ENCODE data around the gene FTH1.
A peak's percentile ranks its signal among the peaks of the same experiment; 100 is the strongest.
"Not testable (repeated sequence)": the region's sequence is repeated elsewhere in the genome, so short reads cannot be mapped to it uniquely, and the experiment has no call there.

Gene FTH1

DNA sequence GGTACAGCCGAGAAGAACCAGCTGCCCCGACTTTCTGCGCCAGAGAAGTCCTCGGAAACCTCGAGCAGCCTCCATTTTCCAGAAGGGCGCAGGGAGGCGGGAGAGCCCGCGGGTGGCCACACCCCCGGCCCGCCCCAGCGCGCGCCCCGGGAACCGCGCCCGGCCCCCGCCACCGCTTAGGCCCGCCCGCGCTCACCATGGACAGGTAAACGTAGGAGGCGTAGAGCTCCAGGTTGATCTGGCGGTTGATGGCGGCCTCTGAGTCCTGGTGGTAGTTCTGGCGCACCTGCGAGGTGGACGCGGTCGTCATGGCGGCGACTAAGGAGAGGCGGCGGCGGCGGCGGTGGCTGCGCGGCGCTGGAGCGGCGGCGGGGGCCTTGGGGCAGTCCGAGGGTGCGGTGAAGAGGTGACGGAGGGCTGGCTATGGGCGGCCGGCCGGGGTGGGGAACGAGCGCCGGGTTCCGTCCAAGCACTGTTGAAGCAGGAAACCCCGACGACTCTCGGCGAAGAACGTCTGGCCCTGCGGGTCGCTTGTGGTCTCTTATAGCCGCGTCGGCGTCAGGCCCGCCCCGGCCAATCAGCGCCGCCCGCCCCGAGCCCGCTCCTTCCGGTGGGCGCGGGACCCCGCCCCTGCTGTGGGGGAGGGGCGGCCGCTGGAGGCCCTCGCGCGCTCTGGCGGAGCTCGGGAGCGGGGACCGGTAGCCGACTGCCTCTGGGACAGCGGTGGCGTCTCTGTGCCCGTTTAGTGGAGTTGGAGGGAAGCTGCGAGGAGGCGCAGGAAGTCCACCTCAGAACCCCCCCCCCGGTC, at the start of gene FTH1:
Gene FTH1 (minus strand): TSS at position 519 of the 808 bp plus-strand sequence. CDS start 209 bp downstream, at position 310.
- peak; percentile 94 for DNase-seq

DNA sequence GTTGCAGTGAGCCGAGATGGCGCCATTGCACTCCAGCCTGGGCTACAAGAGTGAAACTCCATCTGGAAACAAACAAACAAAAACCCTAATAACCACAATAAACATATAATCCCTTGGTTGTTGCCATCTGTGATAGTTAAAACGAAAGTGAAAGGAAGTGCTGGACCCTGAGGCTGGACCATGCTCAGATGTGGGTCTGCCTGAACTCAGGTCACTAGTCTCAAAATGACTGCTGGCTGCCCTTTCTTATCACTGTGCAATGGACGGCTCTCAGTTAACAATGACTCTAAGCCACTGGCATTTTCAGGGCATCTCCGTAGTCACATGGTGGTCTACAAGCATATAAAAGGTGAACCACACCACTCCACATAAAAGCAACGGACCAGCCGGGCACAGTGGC, 48.2 kb upstream of the FTH1 start:
- DNase-seq = no peak

DNA sequence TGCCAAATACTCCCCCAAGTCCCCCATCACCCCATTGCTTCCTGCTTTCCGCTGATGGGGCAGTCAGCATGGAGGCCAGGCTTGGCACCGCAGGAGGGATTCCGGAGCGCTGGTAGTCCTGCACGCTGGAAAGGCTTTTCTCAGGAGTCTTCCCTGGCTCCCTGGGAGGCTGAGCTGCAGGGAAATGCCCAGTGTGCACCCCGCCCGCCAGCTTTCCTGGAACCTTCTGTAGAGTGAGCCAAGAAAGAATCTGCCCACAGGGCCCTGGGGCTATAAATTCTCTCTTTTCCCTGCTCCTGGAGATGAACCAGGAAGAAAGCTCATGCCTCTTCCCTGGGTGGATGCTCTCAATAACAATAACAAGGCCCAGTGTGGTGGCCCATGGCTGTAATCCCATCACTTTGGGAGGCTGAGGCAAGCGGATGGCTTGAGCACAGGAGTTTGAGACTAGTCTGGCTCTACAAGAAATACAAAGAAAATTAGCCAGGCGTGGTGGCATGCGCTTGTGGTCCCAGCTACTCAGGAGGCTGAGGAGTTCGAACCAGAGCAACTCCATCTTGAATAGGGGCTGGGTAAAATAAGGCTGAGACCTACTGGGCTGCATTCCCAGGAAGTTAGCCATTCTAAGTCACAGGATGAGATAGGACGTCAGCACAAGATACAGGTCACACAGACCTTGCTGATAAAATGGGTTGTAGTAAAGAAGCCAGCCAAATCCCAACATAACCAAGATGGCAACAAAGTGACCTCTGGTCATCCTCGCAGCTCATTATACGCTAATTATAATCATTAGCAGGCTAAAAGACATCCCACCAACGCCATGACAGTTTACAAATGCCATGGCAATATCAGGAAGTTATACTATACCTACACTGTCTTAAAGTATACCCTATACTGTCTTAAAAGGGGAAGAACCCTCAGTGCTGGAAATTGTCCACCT, 46.4 kb upstream of the FTH1 start:
- no peak for DNase-seq

- DNase-seq = no peak
These were observed 45.5 kb upstream of the FTH1 start for GRCh38 chr11:62012832-62013461.

DNA sequence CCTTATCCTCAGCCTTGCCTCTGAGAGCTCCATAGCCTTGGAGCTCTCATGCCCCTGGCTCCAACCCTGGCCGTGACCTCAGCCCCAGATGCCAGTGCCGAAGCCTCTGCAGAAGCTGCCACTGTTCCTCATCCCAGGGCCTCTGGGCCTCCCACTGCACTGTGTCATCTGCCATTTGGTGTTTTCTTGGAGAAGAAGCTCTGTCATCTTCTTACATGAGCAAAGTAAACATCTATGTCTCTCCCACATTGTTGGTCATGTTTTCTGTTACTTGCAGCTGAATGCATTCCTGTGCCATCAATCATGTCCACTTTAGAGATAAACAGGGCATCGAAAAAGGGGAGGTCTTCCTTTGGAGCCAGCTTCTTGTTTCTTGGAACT, 45.0 kb upstream of the FTH1 start:
- DNase-seq = no peak

GRCh38 chr11:62011881-62012280, 44.4 kb upstream of the FTH1 start:
- DNase-seq = no peak

DNA sequence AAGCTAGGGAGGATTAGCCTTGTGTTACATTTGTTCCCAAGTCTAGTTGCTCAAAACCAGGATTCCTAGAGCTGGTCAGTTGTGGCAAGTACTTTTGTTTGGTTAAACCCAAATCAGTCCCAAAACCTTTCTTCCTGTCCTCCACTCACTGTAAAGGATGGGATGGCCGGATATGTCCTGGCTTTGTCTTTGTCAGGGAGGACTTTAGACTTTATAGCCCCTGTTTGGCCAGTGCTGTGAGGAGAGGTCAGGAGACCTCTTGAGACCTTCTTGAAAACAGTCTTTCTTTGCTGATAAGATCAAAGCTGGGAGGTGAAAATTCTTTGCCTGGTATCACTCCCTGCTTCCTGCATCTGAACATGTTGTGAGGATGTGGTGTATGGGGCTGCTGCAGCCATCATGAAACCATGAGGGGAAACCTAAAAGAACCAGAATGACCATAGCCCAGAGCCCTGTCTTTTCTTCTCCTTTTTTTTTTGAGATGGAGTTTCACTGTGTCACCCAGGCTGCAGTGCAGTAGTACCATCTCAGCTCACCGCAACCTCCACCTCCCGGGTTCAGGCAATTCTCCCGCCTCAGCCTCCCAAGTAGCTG, 43.6 kb upstream of the FTH1 start:
- DNase-seq = no peak

GRCh38 chr11:62008193-62008592, 40.8 kb upstream of the FTH1 start:
- no peak for DNase-seq

DNA sequence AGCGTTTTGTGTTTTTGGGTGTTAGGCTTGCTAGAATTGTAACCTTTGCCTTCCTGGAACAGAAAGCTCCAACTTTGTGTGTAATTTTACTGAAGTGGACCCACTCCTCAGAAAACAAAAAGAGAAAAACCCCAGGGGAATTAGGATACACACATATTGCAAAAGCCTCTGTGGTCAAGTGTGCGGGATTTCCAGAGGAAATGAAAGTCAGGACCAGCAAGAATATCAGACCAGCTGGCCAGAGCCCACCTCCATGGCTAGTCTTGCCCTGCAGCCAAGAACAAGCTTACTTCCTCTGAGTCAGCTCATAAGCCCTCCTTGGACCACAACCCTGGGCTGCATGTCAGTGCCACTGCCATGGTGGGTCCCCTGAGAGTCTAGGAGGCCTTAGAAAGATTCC, 37.0 kb upstream of the FTH1 start:
- DNase-seq = peak; percentile 35

DNA sequence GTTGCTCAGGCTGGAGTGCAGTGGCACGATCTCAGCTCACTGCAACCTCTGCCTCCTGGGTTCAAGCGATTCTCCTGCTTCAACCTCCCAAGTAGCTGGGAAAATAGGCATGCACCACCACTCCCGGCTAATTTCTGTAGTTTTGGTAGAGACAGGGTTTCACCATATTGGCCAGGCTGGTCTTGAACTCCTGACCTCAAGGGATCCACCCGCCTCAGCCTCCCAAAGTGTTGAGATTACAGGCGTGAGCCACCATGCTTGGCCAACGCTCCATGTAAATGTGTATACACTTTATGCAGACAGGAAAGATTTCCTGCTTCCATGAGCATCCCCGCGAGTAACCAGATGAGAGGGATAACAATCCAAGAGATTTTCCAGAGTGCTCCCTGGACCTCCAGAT, 34.8 kb upstream of the FTH1 start:
- DNase-seq = not testable (repeated sequence)

DNA sequence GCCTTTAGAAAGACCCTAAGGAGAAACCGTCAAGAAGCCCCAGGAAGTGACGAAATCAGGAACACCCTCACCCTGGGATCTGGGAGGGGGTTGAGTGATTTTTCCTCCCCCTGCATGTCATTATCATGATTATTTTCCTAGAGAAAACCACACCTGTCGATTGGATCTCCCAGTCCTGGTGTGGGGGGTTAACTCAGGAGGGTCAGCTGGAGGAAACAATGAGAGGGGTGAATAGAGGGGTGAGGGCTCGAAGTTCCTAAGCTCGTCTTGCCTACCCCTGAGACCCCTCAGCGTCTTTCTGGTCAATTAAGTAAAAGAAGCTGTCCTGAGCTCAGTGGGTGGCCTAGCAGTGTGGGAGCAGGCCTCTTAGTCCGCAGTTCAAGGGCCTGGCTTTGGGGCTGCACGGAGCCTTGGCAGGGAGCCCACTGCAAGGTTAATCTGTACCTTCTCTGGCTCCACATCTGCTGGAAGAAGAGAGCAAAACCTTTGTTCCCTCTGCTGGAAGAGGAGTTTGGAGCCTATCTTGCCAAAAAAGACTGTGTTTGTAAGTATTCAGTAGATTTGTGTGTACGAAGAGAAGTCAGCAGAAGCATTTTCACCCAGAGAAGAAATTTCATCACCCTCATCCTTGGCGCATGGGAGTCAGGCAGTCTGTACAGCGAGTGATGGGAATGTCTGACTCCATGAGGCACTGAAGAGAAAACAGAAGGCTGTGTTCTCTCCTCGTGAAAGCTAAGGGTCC, 34.2 kb upstream of the FTH1 start:
- DNase-seq = no peak

DNA sequence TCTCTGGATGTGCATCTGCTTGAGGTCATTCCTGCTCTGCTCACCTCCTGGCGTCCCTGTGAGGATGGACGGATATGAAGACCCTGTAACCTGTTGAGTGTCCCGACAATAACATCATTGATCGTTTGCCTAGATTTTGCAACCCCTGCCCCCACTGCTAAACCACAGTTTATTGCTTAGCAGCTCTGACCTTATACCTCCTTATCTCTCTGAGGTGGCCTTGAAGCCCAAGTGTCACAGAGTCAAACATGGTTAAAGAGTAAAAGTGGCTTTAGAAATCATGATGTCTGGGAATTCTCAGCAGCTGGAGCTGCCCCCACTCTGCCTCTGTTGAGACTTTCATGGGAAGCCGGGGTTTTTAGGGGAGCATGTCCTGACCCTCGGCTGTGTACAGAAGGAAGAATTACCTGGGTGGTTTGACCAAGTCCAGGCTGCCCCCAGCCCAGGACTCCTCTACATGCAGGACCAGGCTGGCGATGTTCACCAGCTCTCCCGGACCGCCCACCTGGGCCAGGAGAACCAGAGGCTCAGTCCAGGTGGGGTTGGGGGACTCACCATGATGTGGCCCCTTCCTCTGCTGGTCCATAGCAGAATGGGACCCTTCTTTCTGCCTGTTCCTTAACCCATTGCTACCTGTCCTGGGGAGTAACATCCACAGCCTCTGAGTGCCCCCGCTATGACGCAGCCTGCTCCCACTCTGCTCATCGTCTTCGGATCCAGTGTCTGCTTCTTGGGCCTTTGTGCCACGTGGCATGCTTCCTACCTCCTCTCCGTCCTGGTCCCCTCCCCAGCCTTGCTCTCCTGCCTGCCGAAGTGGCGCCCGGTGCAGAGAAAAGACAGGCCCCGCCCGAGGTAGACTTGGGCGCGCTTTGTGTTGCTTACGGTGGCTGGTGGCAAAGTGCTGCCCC, 33.4 kb upstream of the FTH1 start:
- no peak for DNase-seq

DNA sequence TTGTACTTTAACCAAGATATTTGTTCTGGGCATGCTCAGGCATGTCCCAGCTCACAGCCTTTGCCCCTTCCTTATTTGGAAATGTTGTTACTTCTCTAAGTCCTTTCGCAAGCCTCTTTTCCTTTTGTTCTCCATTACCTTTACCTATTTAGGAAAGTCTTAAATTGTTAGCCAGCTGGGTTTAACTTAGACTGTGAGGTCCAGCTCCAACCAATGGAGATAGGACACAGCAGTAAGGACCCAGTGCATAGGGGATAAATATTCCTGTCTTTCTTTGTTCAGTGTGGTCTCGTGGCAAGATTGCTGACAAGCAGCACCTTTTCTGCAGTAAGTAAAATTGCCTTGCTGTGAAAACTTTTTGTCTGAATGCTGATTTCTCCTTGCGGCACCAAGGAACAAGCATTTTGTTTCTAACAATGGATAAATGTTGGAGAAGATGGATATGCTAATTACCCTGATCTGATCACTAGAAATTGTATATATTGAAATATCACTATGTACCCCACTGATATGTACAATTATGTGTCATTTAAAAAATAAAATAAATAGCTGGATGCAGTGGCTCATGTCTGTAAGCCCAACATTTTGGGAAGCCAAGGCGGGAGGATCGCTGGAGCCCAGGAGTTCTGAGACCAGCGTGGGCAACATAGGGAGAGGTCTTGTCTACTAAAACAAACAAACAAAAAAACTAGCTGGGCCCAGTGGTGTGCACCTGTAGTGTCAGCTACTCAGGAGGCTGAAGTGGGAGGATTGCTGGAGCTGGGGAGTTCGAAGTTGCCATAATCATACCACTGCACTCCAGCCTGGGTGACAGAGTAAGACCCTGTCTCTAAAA, 31.9 kb upstream of the FTH1 start:
- no peak for DNase-seq

DNA sequence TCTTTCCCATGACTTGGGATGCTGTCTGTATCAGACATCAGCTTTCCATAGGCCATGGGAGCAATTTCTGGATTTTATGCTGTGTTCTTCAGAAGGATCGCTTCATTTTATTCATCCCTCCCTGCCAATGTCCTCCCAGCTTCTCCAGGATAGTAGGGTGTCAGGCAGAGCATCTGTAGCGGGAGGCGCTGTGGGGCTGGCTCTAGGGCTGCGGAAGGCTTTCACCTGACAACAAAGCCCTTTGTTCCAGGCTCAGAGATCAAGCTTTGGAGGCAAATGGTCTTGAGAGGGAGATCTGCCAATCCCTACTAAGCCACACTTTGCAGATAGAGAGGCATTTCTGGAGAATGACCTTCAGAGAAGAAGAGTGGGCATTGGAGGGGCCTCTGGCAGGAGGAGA, 29.5 kb upstream of the FTH1 start:
- no peak for DNase-seq

DNA sequence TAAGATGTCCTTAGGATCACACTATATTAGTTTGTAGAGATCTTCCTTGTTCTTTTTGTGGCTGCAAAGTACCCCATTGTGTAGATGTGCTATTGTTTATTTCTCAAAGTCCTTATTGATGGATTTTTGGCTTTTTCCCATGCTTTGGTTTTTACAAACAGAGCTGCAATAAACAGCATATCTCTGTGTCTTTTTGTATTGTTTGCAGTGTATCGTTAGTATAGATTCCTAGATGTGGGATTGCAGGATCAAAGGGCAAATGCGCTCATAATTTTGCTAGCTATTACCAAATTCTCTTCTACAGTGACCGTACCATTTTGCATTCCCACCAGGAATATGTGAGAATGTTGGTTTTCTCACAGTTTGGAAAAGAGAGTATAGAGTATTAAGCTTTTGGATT, 27.5 kb upstream of the FTH1 start:
- DNase-seq = no peak

GRCh38 chr11:61985869-61986268, 18.4 kb upstream of the FTH1 start:
- DNase-seq = no peak

DNA sequence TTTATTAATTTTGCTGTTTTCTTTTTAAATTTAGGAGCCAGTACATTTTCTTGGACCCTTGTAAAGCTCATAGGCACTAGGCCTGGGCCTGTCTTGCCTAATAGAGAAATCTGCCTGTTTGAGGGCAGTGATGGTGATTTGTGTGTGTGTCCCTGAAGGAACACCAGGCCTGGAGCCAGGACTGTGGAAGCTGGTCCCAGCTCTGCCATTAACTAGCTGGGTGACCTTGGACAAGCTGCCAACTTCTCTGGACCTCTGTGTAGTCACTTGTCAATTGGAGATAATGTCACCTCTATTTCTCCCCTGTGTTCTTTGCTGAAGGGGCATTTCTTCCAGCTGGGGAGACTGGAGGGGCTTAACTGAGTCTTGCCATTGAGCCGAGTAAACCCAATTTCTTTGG, 16.0 kb upstream of the FTH1 start:
- no peak for DNase-seq

GRCh38 chr11:61980783-61981541, 13.5 kb upstream of the FTH1 start:
- DNase-seq = no peak
